GM21390 (cell line): ENCODE measurements around the gene CRYBB3.
"Not testable (repeated sequence)": the region's sequence is repeated elsewhere in the genome, so short reads cannot be mapped to it uniquely, and the experiment has no call there.

Experiments used
- ATAC-seq: cut with Tn5 transposase; IDR thresholded peaks from one replicate; pipeline ENCODE4 v1.9.1; 2021; ENCODE audit not compliant: unreplicated experiment

Gene CRYBB3

DNA sequence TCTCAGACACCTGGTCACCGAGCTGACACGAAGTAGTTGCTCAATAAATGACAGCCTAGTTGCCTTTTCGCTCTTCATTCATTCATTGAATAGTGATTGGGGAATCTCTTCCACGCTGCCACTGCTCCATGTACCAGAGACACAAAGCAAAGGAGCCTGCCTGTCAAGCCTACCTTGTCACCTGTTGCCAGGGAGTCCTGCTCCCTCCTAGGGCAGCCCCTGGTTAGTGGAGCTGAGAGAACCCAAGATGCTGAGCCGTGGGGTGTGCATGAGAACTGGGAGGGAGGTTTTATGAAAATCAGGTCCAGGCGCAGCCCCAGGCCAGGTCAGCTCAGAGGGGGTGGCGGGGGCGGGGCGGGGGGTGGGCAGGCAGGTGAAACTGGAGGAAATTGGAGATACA, 38.4 kb downstream of the CRYBB3 start:
- not testable (repeated sequence) for ATAC-seq

DNA sequence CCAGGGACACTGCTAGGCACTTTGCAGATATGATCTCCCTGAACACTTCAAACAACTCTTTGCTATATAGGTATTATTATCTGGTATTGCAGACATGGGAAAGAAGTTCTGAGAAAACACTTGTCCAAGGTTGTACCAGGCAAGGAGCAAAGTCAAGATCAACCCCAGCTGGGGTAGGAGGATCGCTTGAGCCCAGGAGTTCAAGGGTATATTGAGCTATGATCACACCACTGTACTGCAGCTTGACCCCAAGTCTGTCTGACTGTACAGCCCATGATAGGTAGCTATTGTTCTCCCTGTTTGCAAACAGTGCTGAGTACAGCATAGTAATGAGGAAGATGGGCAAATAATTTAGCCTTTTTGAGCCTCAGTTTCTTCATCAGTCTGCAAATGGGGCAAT, 55.5 kb downstream of the CRYBB3 start:
- ATAC-seq = not testable (repeated sequence)
